COR-L47 (cell line): ENCODE data around the gene BPI.
"Not testable (repeated sequence)": the region's sequence is repeated elsewhere in the genome, so short reads cannot be mapped to it uniquely, and the experiment has no call there.

ENCODE experiments used
- DNase-seq: peaks from one replicate; lab custom pipeline; 2025; lab: John Stamatoyannopoulos, UW

BPI gene

DNA sequence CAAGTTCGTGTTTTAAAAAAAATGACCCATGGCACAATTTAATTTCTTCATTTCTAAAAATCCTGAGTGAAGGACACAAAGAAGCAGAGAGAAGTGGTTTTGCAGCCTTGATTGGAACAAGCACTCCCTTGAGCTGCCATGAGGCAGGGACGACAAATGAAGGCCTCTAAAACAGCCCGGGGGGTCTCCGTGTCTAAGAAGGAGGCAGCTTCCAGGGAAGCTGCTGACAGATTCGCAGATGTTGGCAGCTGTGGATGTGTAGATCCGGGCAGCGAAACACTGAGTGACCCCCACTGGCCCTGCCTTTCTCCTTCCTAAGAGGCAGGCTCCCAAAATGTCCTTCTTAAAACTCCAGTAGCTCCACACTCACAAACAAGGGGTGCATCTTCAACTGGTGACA lies 32.8 kb downstream of the BPI start:
- DNase-seq = no peak

DNA sequence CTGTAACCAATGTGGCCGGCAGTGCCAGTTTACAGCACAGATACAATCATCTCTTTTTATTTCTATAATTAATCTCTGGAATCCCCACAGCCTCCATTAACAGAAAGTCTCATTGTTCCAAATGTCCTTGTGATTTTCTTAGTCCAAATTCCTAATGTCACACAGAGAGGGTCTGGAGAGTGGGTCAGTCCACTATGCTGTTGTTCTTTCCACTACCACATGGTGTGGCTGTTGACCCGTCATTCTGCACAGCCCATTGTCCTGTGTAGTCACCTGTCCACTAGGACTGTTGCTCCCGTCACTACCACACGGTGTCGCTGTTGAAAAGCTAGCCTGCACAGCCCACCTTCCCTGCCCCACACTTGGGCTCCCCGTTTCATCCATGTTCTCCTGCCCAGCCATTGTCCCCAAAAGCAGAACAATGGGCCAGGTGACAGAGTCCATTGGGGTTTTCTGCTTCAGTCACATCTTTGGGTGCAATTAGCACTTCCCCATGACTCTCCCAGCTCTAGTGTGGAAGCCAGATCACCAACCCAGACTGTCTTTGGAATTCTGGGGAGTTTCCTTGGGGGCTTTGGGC lies 33.7 kb downstream of the BPI start:
- peak; percentile 28 for DNase-seq

DNA sequence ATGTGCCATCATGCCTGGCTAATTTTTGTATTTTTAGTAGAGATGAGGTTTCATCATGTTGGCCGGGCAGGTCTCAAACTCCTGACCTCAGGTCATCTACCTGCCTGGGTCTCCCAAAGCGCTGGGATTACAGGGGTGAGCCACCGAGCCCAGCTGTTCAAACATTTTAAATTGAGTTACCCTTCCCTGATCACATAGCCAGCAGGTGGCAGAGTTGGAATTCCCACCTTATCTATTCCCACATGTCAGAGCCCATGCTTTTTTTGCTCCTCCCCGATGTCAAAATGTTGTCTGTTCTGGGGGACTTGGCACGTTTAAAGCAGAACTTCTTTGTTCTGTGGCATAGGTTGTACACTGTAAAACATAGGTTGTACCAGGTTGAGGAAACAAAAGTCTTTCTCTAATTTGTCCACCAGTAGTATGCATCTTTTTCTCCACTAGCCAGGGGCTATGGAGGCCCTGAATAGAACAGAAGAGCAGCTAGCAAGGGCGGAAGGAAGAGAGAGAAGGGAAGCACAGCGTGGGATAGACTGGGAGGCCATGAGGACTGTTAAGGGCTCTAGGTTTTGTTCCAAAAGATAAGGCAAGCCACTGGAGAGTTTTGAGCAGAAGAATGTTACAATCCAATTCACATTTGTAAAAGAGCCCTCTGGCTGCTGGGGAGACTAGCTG lies 35.0 kb downstream of the BPI start:
- DNase-seq = no peak

DNA sequence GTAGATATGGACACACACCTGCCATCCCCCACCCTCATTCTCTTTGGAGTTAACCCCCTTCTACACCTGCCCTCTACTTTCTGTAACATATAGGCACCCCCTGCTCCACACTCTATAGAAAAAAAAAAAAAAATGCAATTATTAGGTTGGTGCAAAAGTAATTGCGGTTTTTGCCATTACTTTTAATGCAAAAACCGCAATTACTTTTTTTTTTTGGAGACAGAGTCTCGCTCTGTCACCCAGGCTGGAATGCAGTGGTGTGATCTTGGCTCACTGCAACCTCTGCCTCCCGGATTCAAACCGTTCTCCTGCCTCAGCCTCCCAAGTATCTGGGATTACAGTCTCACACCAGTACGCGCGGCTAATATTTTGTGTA lies 35.6 kb downstream of the BPI start:
- DNase-seq = not testable (repeated sequence)

DNA sequence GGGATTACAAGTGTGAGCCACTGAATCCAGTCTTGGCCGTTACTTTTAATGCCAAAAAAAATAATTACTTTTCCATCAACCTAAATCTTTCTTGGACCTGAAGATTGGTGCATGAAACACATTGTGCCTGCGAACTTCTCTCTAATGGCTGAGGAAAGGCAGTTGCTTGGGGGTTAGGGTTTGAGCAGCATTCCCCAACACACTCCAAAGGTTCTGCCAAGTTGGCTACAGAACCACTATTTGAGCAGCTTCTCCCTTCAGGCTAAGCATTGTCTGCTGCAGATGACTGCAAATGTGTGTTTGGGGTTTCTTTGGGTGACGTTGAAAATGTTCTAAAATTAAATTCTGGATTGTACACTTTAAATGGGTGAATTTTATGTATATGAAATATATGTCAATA lies 36.0 kb downstream of the BPI start:
- DNase-seq = no peak

DNA sequence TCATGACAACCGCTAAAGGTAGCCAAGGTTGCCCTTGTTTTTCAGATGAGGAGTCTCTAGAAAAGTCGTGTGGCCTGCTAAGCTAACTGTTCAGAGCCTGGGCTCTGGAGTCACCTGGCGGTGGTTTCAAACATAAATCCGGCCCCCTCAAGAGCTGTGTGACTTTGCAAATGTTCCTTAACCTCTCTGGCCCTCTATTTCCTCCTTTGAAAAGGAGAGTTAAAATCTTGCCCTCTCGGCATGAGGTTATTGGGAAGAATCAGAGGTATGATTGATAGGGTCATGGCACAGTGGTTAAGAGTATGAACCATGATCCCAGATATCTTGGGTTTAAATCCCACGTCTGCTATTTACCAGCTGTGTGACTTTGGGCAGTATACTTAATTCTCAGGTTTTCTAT lies 36.7 kb downstream of the BPI start:
- no peak for DNase-seq

DNA sequence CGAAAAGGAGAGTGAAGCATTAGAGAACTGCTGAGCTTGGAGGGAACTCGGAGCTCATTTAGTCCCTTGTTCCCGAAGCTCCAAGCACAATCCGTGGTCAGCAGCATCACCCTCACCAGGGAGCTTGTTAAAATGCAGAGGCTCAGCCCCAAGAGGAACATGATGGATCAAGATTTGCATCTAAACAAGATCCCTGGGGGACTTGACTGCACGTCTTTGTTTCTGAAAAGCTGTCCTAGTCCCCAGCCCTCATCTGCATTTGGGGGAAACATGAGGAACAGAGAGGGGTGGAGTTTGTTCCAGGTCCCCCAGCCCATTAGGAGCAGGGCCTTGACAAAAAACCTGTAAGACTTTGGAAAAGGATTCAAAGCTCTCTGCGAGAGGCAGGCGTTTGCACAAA lies 38.3 kb downstream of the BPI start:
- DNase-seq = no peak

DNA sequence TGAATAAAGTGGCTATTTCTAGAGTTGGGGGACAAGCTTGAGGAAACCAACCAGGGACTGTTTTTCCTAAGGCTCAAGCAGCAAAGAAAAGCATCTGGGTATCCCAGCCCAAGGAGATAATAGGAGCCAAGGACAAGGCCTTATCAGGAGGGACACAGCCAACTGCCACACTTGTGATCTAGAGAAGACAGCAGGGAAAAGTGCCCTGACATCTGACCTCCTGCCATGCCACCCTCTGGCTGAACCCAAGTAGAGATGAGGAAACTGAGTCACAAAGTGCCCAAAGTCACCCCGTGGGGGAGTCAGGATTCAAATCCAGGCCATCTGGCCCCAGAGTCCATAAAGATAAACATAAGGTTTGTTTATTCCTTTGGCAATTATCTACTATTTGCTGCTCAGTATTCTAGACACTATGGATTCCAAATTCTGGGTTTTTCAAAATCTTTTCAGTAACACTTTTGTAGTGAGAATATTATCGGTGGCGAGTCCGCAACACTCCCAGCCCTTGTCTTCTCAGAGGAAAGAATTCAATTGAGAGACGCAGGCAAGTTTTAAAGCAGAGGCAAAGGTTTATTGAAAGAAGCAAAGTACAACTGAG lies 38.9 kb downstream of the BPI start:
- no peak for DNase-seq

DNA sequence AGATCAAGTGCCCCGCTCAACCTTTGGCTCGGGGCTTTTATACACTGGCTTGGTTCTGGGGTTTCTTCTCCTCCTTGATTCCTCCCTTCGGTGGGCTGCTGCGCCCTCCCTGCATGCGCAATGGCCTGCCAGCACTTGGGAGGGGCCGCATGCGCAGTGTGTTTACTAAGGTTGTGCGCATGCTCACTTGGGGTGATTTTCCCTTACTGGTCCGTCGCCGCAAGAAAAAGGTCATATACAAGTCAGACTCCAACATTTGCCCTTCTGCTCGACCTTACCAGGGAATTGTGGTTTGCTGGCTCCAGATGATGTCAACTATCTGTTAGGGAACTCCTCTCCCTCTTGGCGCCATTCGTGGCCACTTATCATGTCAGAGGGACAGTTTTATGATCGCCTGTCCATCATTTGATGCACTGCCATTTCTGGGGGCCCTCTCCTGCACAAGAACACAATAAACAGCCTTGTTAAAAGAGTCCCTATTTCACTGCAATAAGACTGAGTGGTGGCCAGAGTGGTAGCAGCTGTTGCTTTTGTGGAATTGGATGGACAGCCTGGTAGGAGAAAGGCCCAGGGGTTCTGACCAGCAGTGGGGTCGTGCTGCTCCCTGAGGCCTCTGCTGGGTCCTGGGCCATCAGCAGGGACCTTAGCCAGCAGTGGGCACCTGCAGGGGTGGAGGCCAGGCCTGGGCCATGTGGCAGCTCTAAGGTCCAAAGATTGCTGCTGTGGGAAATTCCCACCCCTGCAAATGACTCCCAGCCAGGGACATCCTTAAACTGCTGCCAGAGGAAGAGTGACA lies 39.6 kb downstream of the BPI start:
- no peak for DNase-seq

DNA sequence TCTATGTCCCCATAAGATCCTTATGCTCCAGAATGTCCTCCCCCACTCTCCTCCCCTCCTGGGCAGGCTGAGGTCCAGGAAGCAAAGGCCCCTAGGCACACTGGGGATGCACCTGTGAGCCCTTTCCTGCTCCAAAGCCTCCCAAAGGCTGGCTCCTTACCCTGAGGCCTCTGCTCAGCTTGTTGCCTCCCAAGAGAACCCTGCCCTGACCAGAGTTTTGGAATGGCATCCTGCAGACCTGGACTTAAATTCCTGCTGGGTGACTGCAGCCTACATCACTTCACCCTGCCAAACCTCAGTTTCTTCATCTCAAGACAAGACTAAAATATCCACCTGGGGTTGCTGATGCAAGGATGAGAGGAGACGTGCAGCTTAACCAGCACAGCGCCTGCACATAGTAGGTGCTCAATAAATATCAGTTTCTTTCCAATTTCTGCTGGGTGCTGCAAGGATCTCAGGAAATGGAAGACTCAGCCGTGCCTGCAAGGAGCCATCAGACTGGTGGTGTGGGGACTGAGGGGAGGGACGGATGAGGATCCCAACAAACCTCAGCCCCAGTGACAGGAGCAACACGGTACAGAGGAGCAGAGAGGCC lies 40.2 kb downstream of the BPI start:
- DNase-seq = no peak

DNA sequence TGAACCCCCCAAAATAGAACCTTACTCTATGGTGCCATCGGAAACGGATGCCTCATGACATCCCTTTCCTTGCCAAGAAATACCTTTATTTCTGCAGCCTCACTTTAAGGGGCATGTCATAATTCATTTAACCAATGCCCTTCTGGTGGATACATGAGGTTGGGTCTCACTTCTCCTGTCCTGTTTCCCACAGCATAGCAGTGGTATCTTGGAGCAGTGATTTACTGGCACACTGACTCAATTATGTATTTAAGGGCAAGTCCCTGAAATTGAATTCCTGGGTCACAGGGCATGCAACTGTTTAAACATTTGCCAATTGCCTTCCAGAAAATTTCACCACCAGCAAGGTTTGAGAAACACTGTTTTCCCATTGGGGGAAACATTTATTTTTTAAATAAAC lies 41.7 kb downstream of the BPI start:
- DNase-seq = no peak

DNA sequence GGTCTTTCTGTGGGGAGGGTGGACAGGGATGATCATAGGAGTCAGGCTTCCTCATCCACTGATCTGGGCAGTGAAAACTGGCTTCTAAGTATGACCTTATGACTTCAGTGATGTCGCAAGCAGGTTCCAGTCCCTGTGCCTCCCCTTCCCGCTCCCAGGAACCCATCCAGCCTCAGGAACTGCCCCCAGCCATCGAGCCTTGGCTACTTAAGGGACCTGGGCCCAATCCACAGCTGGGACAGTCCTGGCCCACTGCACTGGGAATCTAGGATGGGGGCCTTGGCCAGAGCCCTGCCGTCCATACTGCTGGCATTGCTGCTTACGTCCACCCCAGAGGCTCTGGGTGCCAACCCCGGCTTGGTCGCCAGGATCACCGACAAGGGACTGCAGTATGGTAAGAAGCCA lies 42.3 kb downstream of the BPI start, which contains the start of gene LBP:
TSS of gene LBP (plus strand) at position 236 of the 405 bp plus-strand sequence. CDS start at position 271, 35 bp downstream.
- DNase-seq = no peak

DNA sequence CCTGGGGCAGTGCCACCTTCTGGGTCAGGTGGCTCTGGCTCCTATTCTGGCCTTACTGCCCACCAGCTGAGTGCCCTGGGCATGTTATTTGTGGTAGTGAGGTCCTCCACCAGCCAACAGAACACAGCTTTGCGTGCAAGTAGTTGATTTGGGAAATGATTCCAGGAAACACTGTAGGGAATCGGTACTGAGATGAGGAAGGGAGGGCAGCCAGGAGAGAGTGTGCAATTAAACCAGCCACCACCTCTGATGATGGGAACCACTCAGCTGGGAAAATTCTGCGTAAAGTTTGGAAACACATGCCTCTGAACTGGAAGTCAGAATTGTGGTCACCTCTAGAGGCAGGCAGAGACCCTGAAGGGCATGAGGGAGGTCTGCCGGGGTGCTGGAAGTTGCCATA lies 42.8 kb downstream of the BPI start:
- DNase-seq = no peak

DNA sequence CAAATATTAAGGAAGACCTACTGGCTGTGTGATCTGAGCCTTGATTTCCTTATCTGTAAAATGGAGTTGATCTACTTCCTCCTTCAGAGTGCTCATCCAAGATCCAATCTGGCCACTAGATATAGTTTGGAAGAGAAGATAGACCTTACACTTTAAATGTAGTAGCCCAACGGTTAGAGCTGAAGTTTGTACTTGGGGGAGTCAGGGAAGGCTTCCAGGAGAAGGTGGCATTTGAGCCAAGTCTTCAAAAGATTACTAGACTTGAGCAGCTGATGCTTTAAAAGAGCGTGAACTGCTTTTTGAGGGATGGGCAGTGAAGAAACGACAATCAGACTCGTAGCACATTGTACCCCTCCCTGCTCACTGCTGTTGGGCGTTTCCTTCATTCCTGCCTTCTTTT lies 45.9 kb downstream of the BPI start:
- DNase-seq = no peak

DNA sequence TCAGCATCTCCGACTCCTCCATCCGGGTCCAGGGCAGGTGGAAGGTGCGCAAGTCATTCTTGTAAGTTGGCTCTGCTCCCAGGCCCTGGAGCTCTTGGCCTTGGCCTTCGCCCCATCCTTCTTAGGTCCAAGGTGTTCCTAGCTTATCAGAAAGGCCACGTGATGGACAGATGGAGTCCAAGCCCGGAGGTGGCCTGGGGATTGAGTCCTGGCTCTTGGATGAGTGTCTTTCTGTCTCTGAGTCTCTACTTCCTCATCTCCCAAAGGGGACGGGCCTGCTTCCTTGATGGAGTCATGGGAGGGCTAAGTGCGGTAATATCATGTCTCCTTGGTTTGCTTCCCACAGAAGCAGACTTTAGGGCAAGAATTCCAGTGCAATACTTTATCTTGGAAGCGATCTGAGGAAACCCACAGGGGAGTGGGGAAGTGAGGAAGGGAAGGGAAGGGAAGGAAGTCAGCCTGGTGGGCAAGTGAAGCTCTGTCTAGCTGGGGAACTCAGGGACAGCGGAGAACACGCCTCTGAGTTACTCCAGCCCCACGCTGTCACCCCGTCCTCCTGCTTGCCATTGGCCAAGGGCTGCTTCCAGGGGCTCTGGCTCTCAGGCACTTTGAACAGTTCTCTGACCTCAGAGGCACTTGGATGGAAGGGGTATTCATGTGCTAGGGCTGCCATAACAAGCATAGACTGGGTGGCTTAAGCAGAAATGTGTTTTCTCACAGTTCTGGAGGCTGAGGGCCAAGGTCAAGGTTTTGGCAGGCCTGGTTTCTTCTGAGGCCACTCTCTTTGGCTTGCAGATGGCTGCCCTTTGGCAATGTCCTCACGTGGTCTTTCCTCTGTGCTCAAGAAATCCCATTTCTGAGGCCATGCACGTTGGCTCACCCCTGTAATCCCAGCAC lies 47.2 kb downstream of the BPI start:
- DNase-seq = no peak

DNA sequence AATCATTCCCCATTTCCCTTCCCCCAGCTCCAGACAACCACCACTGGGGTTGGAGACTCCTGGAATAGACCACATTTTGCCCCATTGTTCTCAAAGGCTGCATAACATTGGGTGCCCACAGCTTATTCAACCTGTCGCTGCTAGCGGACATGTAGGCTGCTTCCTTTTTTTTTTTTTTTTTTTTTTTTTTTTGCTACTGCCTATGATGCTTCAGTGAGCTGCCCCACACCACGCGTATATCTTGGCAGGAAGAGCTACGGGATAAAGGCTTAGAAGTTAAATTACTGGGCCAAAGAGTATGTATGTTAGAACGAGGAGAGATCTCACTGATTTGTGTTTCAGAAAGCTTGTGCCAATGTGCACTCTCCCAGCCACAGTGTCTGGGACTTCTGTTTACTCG lies 49.4 kb downstream of the BPI start:
- no peak for DNase-seq

DNA sequence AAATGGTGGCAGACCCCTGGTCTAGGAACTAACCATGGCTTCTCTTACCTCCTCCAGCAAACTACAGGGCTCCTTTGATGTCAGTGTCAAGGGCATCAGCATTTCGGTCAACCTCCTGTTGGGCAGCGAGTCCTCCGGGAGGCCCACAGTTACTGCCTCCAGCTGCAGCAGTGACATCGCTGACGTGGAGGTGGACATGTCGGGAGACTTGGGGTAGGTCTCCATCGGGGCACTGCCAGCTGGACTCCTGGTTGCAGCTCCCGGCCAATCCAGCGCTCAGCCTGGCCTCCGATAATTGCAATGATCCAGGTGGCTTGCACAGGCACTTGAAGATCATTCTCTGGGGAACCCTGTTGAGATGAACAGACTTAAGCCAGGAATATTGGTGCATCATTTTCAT lies 50.3 kb downstream of the BPI start:
- DNase-seq = no peak

DNA sequence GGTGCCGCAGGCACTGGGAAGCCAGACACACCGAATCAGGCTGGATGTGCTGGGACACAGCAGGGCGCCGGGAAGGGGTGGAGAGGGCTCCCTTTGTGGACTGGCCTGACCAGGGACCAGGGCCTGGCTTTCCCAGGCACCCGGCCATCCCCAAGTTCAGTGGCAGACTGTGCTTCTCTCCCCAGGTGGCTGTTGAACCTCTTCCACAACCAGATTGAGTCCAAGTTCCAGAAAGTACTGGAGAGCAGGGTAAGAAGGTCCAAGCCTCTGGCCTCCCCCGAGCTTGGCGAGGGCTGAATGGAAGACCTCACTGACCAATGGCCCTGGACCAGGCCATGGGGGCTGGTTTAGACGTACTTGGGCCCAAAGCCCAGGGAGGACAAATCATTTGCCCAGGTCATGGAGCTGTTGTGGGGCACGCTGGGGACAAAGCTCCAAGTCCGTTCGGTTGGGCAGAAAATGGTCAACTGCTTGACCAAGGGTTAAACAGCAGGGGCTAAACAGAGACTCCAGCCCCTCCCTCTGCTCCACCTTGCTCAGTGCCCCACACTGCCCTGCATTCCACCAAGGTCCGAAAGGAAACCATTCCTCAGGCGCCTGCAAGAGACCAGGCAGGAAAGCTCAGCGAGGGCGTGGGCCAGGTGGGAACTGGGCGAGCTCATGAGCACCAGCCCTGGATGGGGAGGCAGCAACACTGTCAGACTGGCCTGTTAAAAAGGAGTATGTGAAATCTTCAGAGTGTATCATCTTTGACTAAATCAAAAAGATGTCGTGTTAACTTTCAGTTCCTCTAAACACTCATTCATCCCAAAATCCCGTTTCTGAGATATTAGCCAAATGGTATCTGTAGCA lies 51.4 kb downstream of the BPI start:
- no peak for DNase-seq

DNA sequence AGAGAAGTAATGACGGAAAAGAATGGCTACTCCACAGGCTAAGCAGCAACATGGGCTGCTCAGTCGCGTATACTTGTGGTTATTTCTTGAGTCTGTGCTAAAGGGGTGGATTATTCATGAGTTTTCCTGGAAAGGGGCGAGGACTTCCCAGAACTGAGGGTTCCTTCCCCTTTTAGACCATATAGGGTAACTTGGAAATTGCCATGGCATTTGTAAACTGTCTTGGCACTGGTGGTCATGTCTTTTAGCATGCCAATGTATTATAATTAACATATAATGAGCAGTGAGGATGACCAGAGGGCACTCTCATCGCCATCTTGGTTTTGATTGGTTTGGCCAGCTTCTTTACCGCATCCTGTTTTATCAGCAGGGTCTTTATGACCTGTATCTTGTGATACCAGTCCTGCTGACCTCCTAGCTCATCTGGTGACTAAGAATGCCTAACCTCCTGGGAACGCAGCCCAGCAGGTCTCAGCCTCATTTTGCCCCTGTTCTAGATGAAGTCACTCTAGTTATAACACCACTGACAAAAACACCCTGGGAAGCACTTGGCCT lies 53.8 kb downstream of the BPI start:
- no peak for DNase-seq

DNA sequence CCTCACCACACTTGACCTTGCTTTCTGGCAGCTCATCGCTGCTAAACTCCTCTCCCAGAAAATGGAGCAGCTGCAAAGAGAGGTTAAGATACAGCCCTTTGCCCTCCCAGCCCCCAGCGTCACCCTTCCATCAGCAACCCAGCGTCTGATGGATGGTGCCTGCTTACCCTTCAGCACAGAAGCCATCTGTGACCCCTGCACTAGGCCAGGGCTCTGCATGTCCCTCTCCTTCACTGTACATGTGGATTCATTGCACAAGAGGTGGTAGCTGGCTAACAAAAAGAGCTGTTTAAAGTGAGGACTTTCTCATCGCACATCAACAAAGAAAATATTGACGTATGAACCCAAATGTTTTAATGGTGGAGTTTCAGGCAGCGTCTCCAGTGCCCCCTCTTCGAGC lies 54.6 kb downstream of the BPI start:
- DNase-seq = no peak
